IMR-90 (cell line): ENCODE results near the gene ATP6V1F.

ENCODE experiments used
- CHD1 ChIP-seq: IDR thresholded peaks from 2 replicates; pipeline ENCODE4 v1.6.1; 2012; ENCODE audit warnings: low read depth, low read length, improper control_type of control experiment
- CTCF ChIP-seq: conservative IDR thresholded peaks from 2 replicates; pipeline ENCODE4 v1.5.1; 2012; ENCODE audit warnings: mild to moderate bottlenecking, low read depth, low read length, improper control_type of control experiment
- FOS ChIP-seq: fragments of 150-350 bp; IDR thresholded peaks from 2 replicates; pipeline ENCODE4 v1.6.1; 2016; ENCODE audit warnings: low read depth, low read length
- MAFK ChIP-seq: IDR thresholded peaks from 2 replicates; pipeline ENCODE4 v1.6.1; 2012; ENCODE audit warnings: low read depth, low read length, improper control_type of control experiment
- POLR2A ChIP-seq: IDR thresholded peaks from 2 replicates; pipeline ENCODE4 v1.6.1; 2012; ENCODE audit warnings: mild to moderate bottlenecking, low read depth, low read length
- RFX5 ChIP-seq: IDR thresholded peaks from 2 replicates; pipeline ENCODE4 v1.8.0; 2012; ENCODE audit warnings: low read depth, mild to moderate bottlenecking, low read length, moderate library complexity
- USF2 ChIP-seq: fragments of 150-350 bp; IDR thresholded peaks from 2 replicates; pipeline ENCODE4 v1.6.1; 2017; ENCODE audit warnings: mild to moderate bottlenecking, antibody characterized with exemption, low read length, low read depth

GRCh38 chr7:128861957-128862570 lies 592 bp upstream of the ATP6V1F start:
- no peak for TF ChIP-seq USF2
- no peak for TF ChIP-seq FOS
- TF ChIP-seq CTCF, result no peak
- TF ChIP-seq POLR2A, result peak; percentile 20; the same call in 1 of the 2 replicates
- no peak for TF ChIP-seq MAFK
- no peak for TF ChIP-seq RFX5
- TF ChIP-seq CHD1, result no peak
